ENCODE measurements around the gene PFKFB4.

PFKFB4 gene

GRCh38 chr3:48584836-48585235 lies 28.2 kb upstream of the PFKFB4 start:
- DNase-seq (ENCODE audit: low read depth in 2 of 2): no peak

GRCh38 chr3:48581621-48582481 lies 25.2 kb upstream of the PFKFB4 start:
- DNase-seq (ENCODE audit: low read depth in 2 of 2): no peak

GRCh38 chr3:48576647-48577046 lies 20.0 kb upstream of the PFKFB4 start:
- DNase-seq (ENCODE audit: low read depth in 2 of 2): no peak

- DNase-seq (ENCODE audit: low read depth in 2 of 2): no peak
Measured at GRCh38 chr3:48575366-48575765, 18.8 kb upstream of the PFKFB4 start.

GRCh38 chr3:48573973-48574585 lies 17.5 kb upstream of the PFKFB4 start:
- no peak for DNase-seq (ENCODE audit: low read depth in 2 of 2)

GRCh38 chr3:48572517-48572916 lies 15.9 kb upstream of the PFKFB4 start:
- DNase-seq (ENCODE audit: low read depth in 2 of 2): no peak

- no peak for DNase-seq (ENCODE audit: low read depth in 2 of 2)
Measured at GRCh38 chr3:48571938-48572337, 15.3 kb upstream of the PFKFB4 start.

- DNase-seq (ENCODE audit: low read depth in 2 of 2): no peak
Measured at GRCh38 chr3:48569808-48570450, 13.3 kb upstream of the PFKFB4 start.

- DNase-seq (ENCODE audit: low read depth in 2 of 2): no peak
Measured at GRCh38 chr3:48569400-48569799, 12.8 kb upstream of the PFKFB4 start.

GRCh38 chr3:48568476-48568875 lies 11.9 kb upstream of the PFKFB4 start:
- DNase-seq (ENCODE audit: low read depth in 2 of 2): no peak

- no peak for DNase-seq (ENCODE audit: low read depth in 2 of 2)
Measured at GRCh38 chr3:48567500-48567899, 10.9 kb upstream of the PFKFB4 start.

GRCh38 chr3:48567090-48567489 lies 10.5 kb upstream of the PFKFB4 start:
- DNase-seq (ENCODE audit: low read depth in 2 of 2): no peak

- DNase-seq (ENCODE audit: low read depth in 2 of 2): no peak
Measured at GRCh38 chr3:48566401-48566760, 9.8 kb upstream of the PFKFB4 start.

GRCh38 chr3:48565591-48566400 lies 9.2 kb upstream of the PFKFB4 start:
- no peak for DNase-seq (ENCODE audit: low read depth in 2 of 2)

GRCh38 chr3:48565186-48565585 lies 8.6 kb upstream of the PFKFB4 start:
- DNase-seq (ENCODE audit: low read depth in 2 of 2): no peak

- no peak for DNase-seq (ENCODE audit: low read depth in 2 of 2)
Measured at GRCh38 chr3:48564667-48565066, 8.1 kb upstream of the PFKFB4 start.

GRCh38 chr3:48564022-48564421 lies 7.4 kb upstream of the PFKFB4 start:
- peak; percentile 39 to 40 for DNase-seq (ENCODE audit: low read depth in 2 of 2)

GRCh38 chr3:48563382-48563918 lies 6.8 kb upstream of the PFKFB4 start, which contains the start of gene UCN2:
Gene UCN2 (minus strand): TSS chr3:48563781. CDS start chr3:48563124, 657 bp downstream.
- no peak for DNase-seq (ENCODE audit: low read depth in 2 of 2)

GRCh38 chr3:48562367-48563095 lies 5.9 kb upstream of the PFKFB4 start:
- DNase-seq (ENCODE audit: low read depth in 2 of 2): no peak

GRCh38 chr3:48561045-48561736 lies 4.6 kb upstream of the PFKFB4 start:
- DNase-seq (ENCODE audit: low read depth in 2 of 2): no peak
